HG02678 (cell line): ENCODE measurements around the gene BCL11A.

Experiments
- ATAC-seq: cut with Tn5 transposase; IDR thresholded peaks from one replicate; pipeline ENCODE4 v1.9.1; 2021; ENCODE audit warnings: mild to moderate bottlenecking, moderate library complexity; ENCODE audit not compliant: unreplicated experiment

The BCL11A gene

DNA sequence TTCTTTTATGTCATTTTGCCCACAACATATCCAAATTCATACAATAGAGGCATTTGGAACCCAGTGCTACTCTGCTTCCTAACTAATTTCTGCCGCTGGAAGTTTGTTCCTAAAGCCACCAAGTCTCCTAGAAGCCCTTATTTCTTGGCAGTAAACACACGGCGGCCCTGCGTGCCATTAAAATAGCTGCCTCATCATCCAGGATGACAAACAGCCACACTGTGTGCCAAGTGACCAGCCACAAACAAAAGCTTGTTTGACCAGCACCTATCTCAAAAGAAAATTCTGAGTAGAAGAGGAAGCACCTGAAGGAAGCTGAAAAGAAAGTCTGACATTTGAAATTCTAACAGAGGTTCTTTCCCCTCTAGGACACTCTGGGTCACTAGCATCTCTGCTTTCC, 64.2 kb downstream of the BCL11A start:
- ATAC-seq: no peak

DNA sequence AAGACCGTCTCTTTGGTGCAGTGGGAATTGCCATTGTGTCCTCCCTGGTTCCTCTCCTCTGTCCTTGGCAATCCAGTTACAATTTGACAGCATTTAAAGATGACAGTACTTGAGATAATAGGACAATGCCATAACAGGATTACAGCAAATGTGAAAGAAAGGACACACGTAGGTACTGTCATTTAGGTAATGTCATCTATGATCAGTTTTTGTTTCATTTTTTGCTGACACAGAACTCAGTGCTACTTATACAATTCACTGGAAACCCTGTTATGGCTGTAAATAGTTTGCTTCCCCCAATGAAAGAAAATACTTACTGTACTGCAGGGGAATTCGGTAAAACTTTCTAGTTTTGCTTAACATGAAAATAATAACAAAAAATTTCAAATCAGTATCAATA, 65.2 kb downstream of the BCL11A start:
- peak; percentile 60 for ATAC-seq

DNA sequence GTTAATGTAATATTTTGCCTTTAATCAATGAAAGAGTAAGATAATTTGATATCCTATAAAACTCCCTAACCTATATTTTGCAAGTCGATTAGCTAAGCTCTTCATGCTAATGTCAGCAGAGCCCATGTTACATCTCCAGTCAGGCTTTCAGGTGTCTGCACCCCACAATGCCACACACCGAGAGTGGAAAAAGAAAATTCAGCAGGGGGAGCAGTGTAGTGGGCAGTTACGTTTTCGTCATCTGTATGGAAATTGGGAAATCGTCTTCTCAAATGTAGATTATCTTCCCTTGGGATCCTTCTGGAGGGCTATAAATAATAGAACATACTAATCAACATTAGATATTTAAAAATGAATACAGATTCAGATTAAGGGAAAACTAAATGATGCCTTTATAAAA, 66.3 kb downstream of the BCL11A start:
- no peak for ATAC-seq

DNA sequence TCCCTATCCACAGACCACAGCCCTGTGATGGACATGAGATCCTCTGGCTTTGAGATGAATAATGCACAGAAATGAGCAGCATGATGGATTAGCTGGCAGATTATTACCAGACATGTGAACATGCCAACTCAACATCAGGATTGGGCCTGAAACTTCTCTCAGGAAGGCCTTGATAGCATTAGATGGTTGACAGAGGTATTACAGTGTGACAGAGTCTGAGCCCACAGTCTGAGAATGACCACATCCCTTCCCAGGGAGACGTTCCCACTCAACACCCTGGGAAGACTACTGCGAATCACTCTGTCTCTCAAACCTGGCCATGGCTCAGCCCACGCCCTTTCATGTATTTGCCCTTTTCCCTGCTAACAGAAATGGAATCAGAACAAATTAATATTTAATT, 66.9 kb downstream of the BCL11A start:
- ATAC-seq: no peak

DNA sequence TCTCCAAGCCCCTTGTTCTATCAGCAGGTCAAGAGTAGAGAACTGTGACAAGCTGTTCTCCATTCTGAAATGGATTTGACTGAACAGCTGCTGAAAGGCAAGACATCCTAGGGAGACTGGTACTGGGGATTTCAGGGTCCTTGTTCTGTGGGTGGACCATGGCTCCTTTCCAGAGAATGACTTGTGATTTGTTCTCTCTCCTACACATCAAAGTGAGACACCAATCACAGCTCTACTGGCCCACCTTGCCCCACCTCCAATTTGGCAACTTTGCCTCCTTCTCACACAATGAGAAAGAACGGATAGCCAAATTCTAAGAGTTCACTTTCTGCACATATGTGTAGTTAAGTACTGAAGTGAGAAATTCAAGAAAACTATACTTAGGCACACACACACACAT, 67.4 kb downstream of the BCL11A start:
- ATAC-seq: no peak

DNA sequence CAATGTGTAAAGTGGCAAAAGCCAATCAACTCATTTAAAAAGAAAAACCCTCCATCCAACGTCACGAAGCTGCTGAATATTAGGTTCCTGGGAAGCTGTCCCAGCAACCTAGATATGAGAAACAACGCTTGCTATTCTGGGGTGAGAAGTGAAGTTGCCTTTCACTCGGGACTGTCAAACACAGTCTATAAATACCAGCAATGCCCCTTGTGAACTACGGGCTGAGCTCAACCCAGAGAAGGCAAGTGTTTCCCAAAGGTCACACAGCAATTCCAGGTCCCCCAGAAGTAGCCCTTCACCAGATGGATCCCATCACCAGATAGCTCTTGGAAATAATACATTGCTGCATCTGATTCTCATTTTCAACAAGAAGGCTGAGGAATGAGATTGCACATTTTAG, 67.9 kb downstream of the BCL11A start:
- no peak for ATAC-seq

DNA sequence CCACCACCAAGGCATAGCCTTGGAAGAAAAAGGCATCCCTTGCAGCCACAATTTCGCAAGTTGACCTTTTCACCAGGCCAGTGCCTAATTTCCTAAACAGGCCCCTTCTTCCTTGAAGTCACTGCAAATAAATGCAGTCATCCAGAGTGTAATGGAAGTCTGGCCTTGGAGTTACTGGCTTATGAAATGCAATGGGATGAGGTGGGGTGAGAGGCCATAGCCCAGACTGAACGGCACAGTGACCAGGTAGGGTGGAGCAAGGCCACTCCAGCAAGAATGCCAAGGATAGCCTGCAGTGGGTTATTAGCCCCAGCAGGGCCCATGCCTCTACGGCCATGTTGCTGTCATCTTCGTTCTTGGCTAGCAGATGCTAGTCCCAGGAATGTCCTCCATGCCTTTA, 68.4 kb downstream of the BCL11A start:
- no peak for ATAC-seq

DNA sequence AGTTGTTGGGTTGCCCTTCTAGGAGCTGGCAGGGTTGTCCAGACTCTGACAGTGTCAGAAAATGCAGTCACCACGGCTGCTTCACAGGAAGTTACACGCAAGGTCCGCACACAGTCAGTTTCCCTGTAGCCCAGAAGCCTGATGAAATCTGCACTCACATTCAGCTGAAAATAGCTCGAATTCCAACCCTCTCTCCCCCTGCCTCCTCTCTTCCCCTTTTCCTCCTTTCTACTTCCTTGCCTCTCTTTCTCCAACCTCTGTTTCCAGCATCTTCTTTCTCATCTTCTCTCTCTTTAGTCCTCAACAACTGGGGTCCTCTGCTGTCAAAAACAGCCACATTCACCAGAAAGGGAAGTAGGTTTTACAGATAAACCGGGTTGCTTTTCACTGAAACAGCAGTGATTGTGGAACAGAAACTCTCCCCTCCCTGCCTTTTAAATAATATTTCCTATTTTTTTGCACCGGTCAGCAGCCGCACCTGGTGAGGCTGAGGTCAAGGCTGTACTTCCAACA, 69.3 kb downstream of the BCL11A start:
- peak; percentile 42 for ATAC-seq

DNA sequence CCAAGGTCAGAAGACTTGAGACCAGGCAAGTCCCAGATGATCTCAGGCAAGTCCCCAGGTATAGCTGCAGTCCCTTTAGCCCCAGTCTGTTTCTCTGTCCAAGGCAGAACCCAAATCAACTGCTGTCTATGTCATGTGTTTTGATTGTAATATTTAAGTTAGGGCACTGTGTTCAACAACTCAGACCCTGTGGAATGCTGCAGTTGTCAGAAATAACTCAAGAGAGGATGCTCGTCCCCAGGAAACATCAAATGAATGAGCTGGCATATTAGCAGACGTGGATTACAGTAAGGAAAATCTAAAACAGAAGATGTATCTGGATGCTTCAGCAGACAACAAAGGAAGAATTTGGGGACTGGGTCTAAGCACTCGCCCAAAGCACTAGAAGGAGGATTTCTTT, 70.1 kb downstream of the BCL11A start:
- no peak for ATAC-seq

DNA sequence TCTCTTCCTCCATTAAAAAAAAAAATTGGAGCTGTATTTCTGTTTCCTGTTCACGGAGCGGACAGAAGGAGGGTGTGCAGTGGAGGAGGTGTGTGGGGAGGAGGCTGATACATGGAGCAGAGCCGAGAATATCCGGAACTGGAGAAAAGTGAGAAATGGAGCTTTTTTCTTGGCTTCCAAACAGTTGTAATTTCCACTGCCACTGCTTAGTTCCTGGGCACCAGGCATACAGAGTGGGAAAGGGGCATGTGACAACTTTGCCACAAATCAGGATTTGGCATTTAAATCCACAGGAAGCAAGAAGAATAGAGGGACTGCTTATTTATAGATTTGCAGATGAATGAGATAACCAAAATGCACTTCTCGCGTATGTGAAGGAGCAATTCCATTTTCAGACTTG, 71.2 kb downstream of the BCL11A start:
- no peak for ATAC-seq

DNA sequence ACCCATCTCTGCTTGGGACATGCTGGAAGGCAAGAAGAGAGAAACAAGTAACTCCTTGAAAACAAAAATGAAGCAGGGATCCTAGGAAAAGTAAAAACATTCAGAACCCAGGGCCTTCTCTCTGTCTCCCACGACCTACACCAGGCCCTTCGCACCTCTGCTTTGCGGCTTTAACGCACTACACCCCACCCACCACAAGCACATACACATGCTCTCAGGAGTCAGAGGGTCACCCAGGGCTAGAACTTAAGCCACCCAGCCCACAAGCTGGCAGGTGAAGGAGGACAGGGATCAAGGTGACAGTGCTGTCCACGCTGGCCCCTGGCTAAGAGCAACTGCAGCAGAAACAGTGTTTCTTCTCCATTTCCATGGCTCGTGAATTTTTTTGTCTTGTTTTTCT, 72.2 kb downstream of the BCL11A start:
- no peak for ATAC-seq

DNA sequence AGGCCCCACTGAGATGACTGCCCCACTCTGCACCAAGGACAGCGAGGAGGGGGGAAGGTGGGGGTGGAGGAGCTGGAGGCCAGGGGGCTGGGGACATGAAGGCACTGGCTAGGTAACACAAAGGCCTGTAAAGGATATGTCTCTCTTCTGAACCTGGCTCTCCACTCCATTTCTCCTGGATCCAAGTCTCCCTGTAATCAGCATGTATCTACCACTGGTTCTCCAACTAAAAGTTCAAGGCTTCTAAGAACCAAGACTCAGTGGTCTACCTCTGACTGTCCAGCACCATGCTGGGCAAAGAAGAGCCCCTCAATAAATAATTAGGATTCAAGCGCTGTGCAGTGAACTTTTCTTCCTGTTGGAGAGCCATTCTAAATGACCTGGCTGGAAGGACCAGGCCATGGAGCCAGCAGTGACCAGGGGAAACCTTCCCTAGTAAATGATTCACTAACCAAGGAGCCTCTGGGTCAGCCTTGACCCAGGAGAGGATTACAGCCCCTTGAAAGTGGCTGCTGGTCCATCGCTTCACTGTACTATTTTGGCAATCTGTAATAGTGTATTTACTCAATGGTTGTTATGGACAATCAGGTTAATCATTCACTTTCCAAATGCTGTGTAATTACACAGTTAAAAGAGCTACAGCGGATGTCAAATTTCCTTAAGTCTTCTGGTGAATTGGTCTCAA, 73.2 kb downstream of the BCL11A start:
- ATAC-seq: no peak

DNA sequence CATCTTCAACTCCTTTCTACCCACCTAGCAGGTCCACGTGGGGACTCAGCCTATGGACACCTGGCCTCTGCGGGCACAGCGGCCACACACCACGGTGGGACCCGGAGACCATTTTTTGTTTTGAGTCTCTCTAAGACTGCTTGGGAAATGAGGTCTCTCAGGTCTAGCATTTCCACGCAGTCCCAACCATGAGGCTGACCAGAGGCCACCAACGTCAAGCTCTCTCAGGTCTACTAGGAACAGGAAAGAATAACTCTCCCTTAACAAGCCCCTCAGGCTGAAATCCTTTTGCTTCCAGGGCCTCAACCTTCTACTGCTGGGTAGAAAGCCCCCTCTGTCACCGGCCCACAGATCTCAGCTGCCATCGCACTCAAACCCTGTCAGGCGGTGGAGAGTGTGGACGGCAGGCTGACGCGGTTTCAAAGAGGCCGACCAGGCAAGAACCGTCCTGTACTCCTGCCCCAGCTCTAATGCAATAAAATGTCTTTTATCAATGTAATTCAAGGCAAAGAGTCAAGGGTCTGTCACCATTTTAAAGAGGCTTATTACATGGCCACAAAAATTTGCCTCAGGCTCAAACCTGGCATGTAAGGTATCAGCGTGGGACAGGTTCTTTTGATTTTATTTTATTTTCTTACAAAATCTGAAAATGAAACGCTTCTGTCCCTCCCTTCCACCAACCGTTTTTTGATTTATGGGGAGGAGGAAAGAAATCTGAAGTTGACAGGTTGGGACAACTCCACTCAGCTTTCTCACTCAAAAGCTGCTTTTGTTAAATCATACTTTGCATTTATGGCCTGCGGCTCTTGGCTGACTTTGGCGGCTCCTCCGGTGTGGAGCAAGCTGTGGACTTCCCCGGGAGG, 74.0 kb downstream of the BCL11A start:
- ATAC-seq: no peak

DNA sequence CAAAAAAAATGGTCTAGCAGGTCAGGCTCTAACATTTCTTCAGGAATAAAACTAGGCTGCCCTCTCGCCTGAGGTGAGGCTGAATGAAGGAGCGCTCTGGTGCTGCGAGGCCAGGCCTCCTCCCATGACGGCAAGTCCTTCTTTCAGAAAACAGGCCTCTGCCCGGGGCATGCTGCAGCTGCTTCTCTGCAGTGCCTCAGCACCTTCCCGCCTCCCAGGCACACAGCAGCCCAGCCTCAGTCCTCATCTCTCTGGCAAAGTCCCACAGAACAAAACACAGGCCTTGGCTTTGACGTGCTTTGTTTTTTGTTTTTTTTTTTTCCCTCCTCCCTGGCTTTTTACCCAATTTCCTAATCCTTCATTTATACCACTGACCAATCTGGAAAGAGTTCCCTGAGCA, 74.8 kb downstream of the BCL11A start:
- ATAC-seq: no peak

DNA sequence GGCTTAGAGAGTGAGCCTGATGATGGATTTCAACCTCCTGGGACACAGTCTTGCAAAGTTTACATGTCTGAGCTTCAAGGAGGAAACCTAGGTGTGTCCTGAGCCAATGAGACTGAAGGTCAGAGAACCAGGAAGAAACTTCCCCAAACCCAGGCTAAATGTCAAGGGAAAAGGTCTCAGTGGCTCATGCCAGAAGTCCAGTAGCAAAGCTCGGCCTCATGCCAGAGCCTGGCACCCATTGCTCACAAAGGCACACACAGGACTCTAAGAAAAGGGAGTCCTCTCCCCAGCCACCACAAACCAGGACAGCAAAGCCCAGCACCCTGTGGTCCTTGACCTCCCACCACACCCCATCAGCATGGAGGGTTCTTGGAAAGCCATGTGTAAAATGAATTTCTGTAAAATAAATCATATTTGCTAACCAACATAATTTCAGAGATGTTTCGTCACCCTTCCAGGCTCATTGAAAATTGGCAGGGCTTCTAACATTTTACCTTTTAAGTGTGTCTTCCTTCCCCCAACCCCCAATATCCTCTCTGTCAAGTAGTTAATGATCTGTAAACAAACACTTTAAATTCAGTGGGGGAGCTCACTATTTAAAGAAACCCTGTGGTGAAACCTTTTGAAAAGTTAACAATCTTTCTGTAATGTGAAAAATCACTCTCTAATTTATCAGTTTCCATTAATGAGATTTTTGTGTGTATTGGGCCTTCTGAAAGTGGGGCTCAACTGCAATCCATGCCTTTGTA, 77.1 kb downstream of the BCL11A start:
- no peak for ATAC-seq

DNA sequence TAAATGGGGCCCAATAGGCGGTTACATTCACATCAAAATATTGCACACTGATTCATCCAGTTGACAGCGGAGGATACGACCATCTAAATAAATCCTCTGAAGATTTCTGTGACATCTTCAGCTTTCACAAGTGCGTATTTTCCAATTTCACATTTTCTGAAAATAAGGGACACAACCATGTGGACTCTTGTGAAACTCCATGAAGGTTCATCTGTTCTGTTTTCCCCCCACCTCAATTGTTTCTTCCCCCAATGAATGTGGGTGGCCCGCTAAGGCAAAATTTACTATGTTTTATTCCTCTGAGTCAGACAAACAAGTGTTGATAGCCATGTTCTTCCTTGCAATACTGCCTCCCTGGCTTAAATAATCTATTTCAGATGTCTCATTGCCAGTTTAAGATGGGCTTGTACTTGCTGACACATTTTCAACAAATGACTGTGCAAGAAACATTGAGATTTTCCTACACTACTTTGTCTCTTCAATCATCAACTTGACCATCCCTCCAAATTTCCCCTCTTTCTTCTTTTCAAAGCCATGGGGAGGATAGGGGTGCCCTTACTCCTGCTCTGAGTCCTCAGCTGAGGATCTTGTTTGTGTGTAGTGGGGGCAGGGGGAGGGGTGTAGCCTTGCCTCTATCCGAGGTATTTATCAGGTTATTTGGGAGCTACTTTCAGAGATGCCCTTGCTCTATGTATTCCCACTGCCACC, 78.2 kb downstream of the BCL11A start:
- ATAC-seq: no peak

DNA sequence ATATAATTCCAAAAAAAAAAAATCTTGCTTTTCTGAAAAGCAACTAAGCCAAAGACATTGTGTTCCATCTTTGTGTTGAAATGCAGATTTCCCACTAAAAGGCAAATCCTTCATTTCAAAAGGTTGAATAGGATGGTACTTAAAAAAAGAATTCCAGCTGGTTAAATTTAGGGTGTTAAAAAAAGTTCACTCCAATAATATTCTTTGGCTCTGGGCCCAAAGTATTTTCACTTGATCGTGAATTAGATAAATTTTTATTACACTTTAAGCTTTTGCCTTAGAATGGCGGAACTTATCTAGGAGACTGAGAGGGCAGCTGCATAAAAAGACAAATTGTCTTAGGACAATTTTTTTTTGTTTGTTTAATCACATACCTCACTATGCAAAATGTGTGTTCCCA, 79.2 kb downstream of the BCL11A start:
- no peak for ATAC-seq

DNA sequence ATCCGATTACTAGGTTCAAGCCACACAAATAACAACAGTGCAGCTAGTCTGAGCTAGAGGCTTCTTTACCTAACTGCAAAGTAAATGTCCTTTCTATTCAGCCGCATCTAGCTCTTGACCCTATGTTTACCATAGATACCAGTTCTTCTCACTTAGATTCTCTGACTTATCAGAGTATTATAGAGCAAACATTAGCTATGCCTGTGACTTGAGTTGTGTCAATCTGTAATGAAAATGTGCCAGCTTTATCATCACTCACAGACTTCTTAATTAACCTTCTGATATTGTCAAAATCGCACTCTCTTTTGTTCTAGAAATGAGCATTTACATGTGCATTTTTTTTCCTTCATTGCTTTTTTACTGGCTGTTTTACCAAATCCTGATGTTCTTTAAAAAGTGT, 79.9 kb downstream of the BCL11A start:
- no peak for ATAC-seq

DNA sequence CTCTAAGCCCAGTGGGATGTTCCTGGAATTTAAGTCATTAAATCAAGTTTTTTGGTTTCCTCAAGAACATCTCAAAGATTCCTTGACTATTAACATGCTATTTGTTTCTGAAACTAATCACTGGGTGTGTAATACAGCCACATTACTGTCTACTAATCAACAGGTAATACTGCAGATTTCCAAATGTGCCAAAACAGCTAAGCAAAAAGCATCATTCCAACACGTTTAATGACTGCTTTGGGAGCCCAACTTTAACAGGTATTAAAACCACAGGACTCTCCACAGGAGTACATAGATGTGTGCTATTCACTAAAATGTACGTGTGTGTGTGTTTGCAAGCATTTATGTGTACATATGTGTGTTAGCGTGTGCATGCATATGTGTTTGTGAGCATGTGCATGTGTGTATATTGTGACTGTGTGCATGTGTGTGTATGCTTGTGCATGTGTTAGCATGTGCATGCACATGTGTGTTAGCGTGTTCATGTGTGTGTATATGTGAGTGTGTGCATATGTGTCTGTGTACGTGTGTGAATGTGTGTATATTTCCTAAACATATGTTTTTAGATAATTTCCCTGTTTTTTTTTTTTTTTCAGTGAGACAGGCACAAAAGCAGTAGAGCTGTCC, 80.7 kb downstream of the BCL11A start:
- no peak for ATAC-seq

DNA sequence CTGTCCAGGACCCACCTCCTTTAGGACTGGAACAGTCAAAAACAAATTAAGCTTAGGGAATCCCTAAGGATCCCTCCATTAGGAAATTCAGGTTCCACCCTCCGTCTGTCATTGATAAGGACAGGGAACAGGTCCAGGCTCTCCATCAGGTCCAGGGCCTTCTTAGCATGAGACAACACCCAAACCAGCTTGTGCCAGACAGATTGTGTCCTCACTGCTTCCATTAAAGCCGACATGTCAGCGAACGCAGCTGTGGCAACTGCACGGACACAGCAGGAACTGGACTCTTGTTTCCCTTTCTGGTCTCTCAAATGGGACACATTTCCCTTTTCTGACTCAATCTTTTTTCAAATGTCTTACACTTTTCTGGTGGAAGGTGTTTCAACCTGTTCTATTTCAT, 81.4 kb downstream of the BCL11A start:
- ATAC-seq: no peak

DNA sequence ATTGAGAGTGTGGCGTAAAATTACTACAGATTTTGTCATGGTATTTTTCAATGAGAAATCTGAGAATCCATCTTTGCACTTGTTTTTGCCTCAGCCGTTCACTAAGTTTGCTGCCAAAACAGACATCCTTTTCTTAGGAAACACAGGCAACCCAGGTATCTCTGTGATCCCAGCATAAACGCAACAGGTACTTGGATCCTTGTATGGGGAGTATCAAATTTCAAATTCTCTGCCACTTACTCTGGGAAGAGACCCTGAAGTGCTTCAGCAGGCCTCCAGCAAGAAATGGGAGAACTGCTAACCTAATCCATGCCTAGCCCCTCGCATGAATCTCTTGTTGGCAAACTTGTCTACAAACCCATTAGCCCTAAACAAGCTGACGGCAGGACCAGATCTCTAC, 83.1 kb downstream of the BCL11A start:
- ATAC-seq: no peak
